ENCODE data around the gene ARHGAP15. TPM values are rescaled to one million over a fixed set of nuclear protein-coding genes. Genes with fewer than 3 reads are reported as not detected.
A peak's percentile ranks its signal among the peaks of the same experiment; 100 is the strongest.
"Not testable (repeated sequence)": the region's sequence is repeated elsewhere in the genome, so short reads cannot be mapped to it uniquely, and the experiment has no call there.

ARHGAP15 gene
- 12.4 TPM for total RNA-seq

DNA sequence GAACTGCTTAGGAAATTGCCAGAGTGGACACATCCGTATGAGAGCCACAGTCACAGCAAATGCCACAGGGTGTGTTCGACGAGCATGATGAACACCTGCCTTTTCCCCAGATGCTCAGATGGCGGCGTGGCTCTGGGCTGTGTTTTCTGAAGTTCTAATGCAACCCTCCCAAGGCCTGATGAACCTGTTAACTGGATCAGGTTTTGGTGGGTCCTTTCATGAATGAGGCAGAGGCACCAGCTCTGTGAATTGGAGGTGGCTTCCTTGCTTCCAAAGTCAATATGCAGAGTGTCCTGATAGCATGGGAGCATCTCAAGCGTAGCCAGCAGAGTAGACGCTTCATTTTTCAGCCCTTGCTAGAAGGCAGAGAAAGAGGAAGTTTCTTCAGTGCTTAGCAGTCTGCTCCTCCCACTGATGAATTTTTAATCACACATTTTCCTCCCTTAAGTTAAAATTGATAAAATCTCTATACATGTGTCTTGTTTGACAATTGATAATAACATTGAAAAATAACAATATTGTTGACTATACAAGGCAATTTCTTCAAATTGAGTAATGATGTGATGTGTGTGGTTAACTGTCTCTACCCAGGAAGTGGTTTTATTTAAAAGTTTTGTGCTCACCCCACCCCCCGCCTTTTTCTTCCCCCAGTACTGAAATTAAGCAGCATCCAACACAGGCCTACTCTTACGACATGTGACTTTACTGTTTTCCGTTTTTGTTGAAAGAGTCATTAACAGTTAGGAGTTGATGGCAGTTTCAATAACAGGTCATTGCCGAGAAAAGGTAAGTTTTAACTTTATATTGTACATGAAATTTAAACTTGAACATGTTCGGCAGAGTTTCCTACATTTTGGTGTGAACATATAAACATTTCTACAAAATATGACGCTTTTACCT, at the start of gene ARHGAP15:
Gene ARHGAP15 (plus strand): TSS at position 739 of the 900 bp plus-strand sequence.
- peak; percentile 45 for DNase-seq (ENCODE audit: low spot score)

DNA sequence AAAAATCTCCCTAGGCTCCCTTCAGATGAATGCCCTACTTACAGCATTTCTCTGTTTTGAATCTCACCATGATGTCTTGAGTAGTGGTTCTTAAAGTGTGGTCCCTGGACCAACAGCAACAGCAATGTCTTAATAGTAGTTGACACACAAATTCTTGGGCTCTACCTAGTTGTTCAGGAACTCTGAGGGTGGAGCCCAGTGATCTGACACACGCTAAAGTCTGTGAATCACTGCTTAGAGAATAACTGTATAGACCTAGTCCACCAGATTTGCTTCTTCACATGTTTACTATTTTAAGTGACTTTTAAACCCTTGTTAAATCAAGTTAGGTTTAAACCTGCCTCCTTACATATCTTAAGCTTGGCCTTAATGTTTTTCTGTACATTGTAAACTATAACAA, 47.6 kb upstream of the ARHGAP15 start:
- no peak for DNase-seq (ENCODE audit: low spot score)

DNA sequence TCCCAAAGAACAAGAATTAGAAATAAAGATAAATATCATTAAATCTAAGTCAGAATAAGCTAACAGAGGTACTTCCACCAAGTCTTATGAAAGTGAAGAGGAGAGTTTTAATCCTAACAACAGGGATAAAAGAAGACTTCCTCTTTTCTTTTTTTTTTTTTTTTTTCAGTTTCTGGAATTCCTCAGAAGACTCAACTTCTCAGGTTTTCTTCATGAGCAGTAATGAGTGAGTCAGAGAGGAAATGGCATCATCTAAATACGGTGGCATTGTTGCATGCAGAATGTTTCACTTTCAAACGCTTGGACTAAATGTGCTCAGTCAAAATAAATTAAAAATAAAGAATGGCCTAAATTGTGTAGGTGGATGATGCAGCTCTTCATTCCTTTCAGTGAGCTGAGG, 45.6 kb upstream of the ARHGAP15 start:
- DNase-seq (ENCODE audit: low spot score), result no peak

DNA sequence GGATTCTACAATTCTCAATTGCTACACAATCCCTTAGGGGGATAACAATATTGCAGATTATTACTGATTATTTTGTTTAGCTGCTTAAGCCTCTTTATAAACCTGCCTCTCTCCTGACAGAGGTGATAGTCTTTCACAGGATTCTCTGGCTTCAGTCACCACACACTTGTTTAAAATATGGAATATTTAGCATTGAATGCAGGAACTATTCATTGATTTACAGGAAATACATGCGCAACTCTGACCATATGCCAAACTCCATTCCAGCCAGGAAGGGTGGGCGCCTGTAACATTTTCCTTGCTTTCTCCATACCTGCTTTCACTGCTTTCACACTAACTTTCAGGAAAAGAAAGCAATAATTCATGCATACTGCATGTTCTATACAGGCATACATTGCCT, 44.8 kb upstream of the ARHGAP15 start:
- DNase-seq (ENCODE audit: low spot score), result no peak

DNA sequence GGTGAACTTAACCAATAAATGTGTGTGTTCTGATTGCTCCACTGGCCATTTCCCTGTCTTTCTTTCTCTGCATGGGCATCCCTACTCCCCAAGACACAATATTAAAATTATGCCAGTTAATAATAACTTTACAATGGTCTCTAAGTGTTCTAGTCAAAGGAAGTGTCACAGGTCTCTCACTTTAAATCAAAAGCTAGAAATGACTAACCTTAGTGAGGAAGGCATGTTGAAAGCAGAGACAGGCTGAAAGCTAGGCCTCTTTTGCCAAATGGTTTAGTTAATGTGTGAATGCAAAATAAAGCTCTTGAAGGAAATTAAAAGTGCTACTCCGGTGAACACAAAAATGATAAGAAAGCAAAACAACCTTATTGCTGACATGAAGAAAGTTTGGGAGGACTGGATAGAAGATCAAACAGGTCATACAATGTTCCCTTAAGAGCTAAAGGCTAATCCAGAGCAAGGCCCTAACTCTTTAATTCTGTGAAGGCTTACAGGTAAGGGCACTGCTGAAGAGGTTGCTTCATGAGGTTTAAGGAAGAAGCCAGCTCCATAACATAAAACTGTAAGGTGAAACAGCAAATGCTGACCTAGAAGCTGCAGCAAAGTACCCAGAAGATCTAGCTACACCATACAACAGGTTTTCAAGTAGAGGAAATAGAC, 44.0 kb upstream of the ARHGAP15 start:
- no peak for DNase-seq (ENCODE audit: low spot score)

DNA sequence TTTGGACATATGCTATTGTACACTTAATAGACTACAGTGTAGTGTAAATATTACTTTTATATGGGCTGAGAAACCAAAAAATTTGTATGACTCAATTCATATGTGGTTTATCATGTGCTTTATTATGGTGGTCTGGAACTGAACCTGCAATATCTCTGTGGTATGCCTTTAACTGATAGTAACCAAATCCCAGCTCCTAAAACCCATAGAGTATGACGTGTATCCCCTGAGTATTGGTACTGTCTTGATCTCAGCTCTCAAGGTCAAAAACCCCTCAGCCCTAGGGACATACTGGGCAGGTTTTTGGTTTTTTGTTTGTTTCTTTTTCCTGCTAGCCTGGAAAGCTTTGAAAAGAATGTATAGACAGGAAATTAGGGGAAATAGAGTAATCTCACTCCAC, 42.2 kb upstream of the ARHGAP15 start:
- no peak for DNase-seq (ENCODE audit: low spot score)

DNA sequence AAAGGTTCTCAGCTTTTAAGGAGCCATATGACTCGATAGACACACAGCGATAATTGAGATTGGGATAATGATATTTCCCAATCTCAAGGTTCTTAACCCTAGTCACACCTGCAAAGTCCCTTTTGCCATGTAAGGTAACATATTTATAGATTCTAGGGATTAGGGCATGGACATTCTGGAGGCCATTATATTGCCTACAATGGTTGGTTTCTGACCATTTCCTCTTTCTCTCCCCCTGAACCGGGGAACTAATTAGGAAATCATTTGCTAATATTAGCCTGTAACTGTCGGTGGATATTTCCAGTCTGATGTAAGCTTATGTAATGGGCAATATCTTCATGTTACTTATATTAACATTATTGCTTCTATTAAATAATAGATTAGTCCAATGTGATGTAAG, 40.8 kb upstream of the ARHGAP15 start:
- DNase-seq (ENCODE audit: low spot score), result no peak

DNA sequence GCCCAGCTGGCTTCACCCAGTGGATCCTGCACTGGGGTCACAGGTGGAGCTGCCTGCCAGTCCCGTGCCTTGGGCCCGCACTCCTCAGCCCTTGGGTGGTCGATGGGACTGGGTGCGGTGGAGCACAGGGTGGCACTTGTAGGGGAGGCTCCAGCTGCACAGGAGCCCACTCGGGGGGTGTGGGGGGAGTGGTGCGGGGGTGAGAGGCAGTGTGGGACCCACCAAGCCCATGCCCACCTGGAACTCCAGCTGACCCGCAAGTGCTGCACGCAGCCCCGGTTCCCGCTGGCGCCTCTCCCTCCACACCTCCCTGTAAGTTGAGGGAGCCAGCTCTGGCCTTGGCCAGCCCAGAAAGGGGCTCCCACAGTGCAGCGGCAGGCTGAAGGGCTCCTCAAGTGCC, 39.7 kb upstream of the ARHGAP15 start:
- DNase-seq (ENCODE audit: low spot score), result not testable (repeated sequence)

DNA sequence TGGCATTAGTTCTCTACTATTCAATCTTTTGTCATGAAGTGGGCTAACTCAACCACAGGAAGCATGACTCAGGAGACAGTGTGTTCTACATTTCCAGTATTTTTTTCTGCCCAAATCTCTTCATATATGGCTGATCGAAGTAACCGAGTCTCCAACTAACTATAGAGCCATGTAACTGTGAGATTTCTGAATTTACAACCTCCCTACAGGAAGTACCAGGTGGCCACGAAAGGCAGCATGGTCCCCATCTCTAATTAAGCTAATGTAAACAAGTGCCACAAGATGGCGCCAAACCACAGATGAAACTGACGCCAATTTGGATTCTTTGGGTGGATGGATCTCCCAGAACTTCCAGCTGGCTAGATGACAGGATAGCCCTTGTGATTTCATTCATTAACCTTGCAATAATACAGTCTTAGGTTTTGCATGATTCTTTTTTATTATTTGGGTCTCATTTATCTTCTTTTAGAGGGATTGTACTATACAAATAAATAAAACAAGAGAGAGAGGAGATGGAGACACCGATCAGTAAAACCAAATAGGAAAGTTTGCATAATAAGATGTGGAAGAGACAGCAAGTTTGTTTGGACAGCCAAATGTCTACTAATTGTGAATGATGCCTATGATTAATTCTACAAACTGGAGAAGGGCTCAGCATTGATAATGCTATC, 18.3 kb upstream of the ARHGAP15 start:
- DNase-seq (ENCODE audit: low spot score), result peak; percentile 51

DNA sequence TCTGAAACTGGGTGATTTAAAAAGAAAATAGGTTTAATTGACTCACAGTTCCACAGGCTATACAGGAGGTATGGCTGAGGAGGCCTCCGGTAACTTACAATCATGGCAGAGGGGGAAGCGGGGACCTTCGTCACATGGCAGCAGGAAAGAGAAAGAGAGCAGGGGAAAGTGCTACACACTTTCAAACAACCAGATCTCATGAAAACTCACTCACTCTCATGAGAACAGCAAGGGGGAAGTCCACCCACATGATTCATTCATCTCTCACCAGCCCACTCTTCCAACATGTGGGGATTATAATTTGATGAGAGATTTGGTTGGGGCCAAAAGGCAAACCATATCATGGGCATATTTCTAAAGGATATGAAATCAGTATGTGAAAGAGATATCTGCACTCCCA, 12.0 kb upstream of the ARHGAP15 start:
- DNase-seq (ENCODE audit: low spot score), result no peak

DNA sequence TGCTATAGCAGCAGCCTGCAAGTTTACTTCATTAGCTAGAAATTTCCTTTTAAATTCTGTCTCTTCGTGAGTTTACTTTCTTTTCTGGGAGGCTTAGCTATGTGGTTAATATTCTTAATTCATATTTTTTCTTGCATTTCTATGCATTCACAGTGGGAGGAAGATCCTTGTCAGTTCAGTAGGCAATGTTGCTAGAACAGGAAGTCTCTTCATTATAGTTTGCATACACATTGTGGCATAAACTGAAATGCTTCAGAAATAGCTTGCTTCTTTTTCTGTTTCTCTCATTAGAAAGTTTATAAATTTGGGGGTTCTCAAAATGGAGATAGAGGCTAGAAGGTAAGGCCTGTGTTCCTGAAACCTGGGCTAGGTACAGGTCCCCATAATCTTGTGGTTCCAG, 8.1 kb upstream of the ARHGAP15 start:
- DNase-seq (ENCODE audit: low spot score), result no peak

DNA sequence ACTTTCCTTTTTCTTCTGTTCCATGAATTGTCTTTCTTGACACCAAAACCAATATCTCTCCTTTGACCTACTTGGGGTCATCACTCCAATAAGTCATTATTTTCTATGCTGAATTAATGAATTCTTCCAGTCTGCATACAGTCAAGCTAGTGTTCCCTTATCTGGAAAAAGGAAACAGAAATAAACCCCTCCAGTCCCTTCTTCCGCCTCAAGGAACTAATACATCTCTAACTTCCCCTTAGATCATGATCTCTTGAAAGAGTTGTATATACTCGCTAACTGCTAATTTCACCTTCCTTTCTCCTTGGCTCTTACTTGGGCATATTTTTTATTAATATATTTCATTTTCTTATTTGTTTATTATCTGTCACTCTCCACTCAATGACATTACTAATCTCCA, 7.3 kb upstream of the ARHGAP15 start:
- no peak for DNase-seq (ENCODE audit: low spot score)

DNA sequence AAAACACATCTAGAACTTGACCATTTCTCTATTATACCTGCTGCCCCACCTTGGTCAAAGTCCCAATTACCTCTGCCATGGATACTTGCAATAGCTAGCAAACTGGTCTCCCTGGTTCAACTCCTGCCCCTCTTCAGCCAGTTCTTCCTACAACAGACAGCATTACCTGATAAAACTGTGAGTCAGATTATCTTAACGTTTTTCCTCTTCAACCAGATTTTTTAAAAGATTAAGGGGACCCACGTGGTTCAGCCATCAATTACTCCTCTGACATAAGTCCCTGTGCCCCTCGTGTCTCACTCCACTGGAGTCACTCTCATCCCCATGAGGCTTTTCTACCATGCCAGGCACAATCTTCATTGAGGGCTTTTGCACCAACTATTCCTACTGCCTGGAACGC, 5.3 kb upstream of the ARHGAP15 start:
- no peak for DNase-seq (ENCODE audit: low spot score)

DNA sequence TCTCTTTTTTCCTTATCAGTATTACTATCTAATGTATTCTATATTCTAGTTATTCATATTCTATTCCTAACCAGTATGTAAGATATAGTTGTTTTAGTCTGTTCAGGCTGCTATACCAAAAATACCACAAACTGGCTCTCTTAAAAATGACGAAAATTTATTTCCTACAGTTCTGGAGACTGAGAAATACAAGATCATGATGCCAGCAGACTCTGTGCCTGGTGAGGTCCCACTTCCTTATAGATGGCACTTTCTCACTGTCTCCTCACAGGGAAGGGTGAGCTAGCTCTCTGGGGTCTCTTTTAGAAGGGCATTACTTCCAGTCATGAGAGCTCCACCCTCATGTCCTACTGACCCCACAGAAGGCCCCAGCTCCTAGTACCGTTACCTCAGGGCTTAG, 4.8 kb upstream of the ARHGAP15 start:
- DNase-seq (ENCODE audit: low spot score), result no peak

DNA sequence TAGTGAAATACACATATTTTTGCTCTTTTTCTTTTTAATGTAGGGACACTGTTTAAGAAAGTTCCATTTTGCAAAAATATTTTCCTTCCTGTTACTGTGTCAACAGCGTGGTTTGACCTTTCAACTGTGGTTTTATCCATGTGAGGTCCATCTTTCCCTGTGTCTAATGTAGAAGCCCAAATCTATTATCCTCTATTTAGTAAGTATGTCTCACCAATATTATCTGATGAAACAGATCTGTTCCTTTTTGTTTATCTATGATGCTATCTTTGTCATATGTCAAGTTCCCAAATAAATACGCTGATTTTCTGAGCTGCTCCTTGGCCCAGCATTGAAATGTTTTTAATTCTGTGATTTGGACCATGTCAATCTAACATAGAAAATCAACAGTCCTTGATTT, 3.5 kb upstream of the ARHGAP15 start:
- DNase-seq (ENCODE audit: low spot score), result no peak

DNA sequence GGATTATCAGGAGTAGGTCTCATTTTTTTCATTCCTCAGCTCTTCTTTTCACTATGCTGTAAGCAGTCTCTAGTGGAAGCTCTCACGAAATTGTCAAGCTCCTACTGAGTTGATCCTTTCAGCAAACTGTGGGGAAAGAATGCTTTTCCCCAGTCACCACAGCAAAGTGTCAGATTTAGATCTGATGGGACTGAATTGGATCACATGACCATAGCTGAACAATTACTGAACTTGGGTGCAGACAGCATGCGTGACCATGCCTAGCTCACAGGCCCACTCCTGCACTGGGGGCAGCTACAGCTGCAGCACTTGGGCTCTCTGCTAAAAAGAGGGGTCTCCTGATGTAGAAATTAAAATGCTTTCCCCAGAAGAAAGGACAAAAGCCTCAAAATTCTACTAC, 3.1 kb downstream of the ARHGAP15 start:
- DNase-seq (ENCODE audit: low spot score), result no peak

DNA sequence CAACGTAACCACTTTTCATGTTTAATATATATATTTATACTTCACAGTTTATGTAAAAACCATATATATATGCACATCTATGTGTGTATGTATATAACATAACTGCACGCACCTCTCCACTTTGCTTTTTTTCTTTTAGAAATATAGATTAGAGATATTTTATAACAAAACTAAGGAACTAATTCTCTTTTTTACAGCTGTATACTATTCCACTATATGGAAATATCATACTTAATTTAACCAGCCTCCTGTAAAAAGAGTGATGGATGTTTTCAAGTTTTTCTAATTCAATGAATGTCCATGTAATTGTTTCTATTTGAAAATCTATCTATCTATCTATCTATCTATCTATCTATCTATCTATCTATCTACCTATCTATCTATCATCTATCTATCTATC, 4.6 kb downstream of the ARHGAP15 start:
- DNase-seq (ENCODE audit: low spot score), result no peak

DNA sequence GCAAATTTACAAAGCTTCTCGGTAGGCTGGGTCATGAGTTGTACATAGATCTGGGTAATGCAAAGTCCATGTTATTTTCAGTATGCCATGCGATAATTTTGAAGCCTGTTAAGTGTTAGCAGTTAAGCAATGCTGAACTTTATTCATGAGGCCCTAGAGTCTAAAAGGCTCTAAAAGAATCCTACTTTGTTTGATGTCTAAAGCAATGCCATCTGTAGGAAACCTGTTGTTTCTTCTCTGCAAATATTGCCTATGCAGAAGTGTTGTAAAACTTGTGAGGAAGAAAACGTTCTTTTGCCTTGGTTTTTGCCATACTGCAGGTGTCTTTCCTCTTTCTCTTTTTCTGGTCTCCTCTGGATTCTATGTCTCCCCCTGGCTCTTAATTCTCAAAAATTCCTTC, 9.1 kb downstream of the ARHGAP15 start:
- no peak for DNase-seq (ENCODE audit: low spot score)

DNA sequence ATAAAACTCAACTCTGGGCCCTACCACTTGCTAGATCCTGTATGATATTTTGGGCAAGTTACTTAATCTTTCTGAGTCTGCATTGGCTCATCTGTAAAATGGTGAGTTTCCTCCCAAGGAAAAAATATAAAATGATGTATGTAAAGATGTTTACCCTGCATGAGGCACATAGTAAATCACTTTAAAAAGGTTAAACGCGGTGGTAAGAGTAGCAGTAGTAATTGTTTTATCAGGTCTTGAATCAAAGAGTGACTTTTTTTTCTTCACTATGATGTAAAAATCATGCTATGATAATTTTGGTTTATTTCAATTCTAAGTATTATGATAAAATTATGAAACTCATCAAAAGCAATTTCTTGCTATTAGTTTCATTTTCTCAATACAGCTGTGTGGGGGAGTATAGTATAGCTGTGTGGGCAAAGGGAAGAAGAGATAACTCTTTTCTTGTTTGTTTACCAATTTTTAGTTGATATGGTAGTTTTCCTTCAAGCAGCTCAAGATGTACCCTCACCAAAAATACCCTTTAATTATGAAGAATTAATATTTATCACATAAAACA, 10.7 kb downstream of the ARHGAP15 start:
- DNase-seq (ENCODE audit: low spot score), result no peak

DNA sequence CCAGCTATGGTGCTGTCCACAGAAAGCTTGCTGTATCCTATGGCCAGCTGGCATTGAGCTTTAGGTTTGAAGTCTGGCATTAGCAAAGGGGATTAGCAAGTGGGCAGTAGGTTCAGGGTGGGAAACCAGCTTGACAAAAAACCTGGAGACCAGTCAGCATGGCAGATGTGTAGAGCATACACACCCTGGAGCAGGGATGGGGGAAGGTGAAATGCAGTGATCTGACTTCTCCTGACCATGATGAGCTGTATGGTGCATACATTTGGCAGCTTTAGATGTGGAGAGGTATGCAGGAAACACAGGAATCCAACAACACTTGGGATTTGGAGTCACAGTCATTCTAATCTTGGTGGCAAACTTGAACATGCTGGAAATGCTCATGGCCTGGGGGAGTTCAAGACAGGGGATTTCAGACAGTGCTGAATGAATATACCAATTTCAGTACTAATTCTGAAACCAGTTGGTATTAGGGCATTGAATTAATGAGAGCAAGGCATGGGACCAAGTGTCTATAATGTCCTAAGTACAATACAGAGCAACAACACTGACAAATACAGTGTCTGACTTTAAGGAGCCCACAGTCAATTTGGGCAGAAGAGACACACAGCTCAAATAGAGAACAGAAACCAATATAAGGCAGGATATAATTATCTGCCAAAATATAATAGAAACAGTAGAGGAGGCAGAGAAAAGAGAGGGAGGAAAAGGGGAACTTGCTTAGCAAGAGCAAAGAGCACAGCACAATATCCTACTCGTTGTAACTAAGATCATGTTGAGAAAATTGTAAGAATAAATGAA, 11.8 kb downstream of the ARHGAP15 start:
- DNase-seq (ENCODE audit: low spot score), result no peak

DNA sequence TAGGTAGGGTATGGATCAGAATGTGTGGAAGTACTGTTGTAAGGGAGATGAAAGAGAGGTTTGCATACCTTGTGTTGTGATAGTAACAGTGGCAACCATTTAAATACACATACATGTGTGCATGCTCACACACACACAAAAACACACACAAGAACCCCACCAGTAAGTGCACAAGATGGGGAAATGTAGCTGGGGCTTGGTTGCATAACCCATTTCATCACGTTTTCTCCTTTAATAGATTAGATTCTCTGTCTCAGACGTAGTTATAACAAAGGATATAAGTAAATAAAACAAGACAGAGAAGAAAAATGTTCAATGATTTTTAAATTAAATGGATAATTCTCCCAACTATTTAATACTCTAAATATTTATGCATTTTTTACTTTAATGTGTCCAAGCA, 13.4 kb downstream of the ARHGAP15 start:
- DNase-seq (ENCODE audit: low spot score), result no peak

Data from ureter (tissue), 1 donor.